Osteoblast (primary cell): ENCODE data around the gene BLOC1S6. TPM values are rescaled to one million over a fixed set of nuclear protein-coding genes. Genes with fewer than 3 reads are reported as not detected.

Source experiments
- DNase-seq: peaks from one replicate; pipeline ENCODE4 v3.0.0; 2011; ENCODE audit warnings: low spot score, mixed read lengths; ENCODE audit not compliant: insufficient read length; ENCODE audit errors: missing footprints
- H2AFZ ChIP-seq: 2 replicates; pipeline ENCODE4 v1.6.0; 2011; ENCODE audit warnings: mild to moderate bottlenecking, low read length
- H3K27ac ChIP-seq: 2 replicates; pipeline ENCODE4 v1.5.1; 2011; ENCODE audit warnings: mild to moderate bottlenecking, low read depth, low read length, moderate library complexity
- H3K27me3 ChIP-seq: 2 replicates; pipeline ENCODE4 v1.6.0; 2012; ENCODE audit warnings: mild to moderate bottlenecking, control low read depth, inconsistent platforms, low read length, moderate library complexity; ENCODE audit not compliant: insufficient read depth
- H3K36me3 ChIP-seq: 2 replicates; pipeline ENCODE4 v1.5.1; 2011; ENCODE audit warnings: mild to moderate bottlenecking, low read length, control low read depth, moderate library complexity; ENCODE audit not compliant: insufficient read depth
- H3K4me1 ChIP-seq: 2 replicates; pipeline ENCODE4 v1.5.1; 2011; ENCODE audit warnings: mild to moderate bottlenecking, low read length, control low read depth, moderate library complexity; ENCODE audit not compliant: insufficient read depth
- H3K4me2 ChIP-seq: 2 replicates; pipeline ENCODE4 v1.6.0; 2011; ENCODE audit warnings: mild to moderate bottlenecking, low read length; ENCODE audit not compliant: insufficient read depth
- H3K4me3 ChIP-seq: fragments of 200-600 bp; sonication (generic); 3 replicates; pipeline ENCODE4 v1.5.1; 2012; ENCODE audit warnings: mild to moderate bottlenecking, low read length, inconsistent platforms; ENCODE audit not compliant: insufficient read depth
- H3K79me2 ChIP-seq: 2 replicates; pipeline ENCODE4 v1.6.0; 2012; ENCODE audit warnings: mild to moderate bottlenecking, low read length, control low read depth, inconsistent platforms; ENCODE audit not compliant: insufficient read depth
- H3K9me3 ChIP-seq: 2 replicates; pipeline ENCODE4 v1.5.1; 2011; ENCODE audit warnings: low read depth, low read length, control low read depth
- H4K20me1 ChIP-seq: 2 replicates; pipeline ENCODE4 v1.6.0; 2012; ENCODE audit warnings: mild to moderate bottlenecking, low read length, control low read depth; ENCODE audit not compliant: insufficient read depth
- total RNA-seq: library from RNA; depleted of rRNA; stranded (reverse); fragments of >200 nt; gene quantifications from 2 replicates; pipeline ENCODE4 v1.2.3, GENCODE V29; 2012
- TF ChIP-seq, protein P1 (sequence below): IDR thresholded peaks from 2 replicates; pipeline ENCODE4 v1.5.1; 2011; ENCODE audit warnings: mild to moderate bottlenecking, low read depth, low read length, moderate library complexity; ENCODE audit errors: extremely low read depth

The BLOC1S6 gene
- total RNA-seq, 1 donor = 103 TPM

DNA sequence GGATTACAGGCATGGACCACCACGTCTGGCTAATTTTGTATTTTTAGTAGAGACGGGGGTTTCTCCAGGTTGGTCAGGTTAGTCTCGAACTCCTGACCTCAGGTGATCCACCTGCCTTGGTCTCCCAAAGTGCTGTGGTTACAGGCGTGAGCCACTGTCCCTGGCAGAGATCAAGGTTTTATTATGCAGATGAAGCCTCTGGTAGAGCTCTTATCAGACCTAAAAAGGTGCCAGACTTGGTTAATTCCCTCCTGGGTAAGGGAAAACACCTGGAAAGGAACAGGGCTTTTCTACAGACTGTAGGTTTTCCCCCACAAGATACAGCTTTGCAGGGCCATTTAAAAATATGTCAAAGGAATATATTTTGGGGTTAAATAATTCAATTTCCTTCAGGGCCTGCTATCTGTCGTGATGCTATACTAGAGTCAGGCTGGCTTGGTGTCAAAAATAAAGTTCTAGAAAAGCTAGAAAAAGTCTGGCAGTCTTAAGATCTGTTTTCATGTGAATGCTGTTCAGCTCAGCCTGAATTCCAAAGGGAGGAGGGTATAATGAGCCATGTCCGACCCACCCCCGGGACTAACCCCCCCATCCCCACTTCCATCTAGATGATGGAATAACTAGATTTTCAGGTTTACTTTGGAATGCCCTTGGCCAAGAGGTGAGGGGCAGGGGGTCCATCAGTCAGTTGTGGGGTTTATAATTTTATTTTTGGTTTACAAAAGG, 1.9 kb upstream of the BLOC1S6 start:
- Histone ChIP-seq H3K4me1 (peaks cover 28% of the 10 kb centered on the region), H3K4me2 (no peak overlapping the region), H3K4me3 (no peak overlapping the region), H3K27me3 (no peaks in the 10 kb centered on the region), H3K79me2 (peaks cover 26% of the 10 kb centered on the region), H3K36me3 (no peaks in the 10 kb centered on the region), H4K20me1 (peaks cover 3% of the 10 kb centered on the region), H3K9me3 (no peaks in the 10 kb centered on the region), H2AFZ (no peak overlapping the region), H3K27ac (no peak overlapping the region)
- TF ChIP-seq, protein P1, sequence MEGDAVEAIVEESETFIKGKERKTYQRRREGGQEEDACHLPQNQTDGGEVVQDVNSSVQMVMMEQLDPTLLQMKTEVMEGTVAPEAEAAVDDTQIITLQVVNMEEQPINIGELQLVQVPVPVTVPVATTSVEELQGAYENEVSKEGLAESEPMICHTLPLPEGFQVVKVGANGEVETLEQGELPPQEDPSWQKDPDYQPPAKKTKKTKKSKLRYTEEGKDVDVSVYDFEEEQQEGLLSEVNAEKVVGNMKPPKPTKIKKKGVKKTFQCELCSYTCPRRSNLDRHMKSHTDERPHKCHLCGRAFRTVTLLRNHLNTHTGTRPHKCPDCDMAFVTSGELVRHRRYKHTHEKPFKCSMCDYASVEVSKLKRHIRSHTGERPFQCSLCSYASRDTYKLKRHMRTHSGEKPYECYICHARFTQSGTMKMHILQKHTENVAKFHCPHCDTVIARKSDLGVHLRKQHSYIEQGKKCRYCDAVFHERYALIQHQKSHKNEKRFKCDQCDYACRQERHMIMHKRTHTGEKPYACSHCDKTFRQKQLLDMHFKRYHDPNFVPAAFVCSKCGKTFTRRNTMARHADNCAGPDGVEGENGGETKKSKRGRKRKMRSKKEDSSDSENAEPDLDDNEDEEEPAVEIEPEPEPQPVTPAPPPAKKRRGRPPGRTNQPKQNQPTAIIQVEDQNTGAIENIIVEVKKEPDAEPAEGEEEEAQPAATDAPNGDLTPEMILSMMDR = no peak
- DNase-seq = no peak

DNA sequence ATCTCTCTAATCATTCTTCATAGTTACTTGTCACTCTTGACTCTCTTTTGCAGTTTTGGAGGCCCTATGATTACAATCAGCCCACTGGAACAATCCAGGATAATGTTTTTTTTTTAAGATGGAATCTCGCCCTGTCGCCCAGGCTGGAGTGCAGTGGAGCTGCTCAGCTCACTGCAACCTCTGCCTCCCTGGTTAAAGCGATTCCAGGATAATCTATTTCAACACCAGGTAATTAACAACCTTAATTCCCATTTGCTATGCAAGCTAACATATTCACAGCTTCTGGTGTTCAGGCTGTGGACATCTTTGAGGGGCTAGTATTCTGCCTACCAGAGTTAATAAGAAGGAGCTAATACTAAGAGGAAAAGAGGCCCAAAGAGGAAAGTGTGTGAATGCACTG, 1.1 kb upstream of the BLOC1S6 start:
- Histone ChIP-seq H4K20me1 (peaks cover 3% of the 10 kb centered on the region), H3K79me2 (peaks cover 35% of the 10 kb centered on the region), H3K4me1 (peaks cover 28% of the 10 kb centered on the region), H3K9me3 (no peaks in the 10 kb centered on the region), H3K4me2 (peak overlapping the region; percentile 96), H3K4me3 (peak overlapping the region; percentile 97), H2AFZ (no peak overlapping the region), H3K27me3 (no peaks in the 10 kb centered on the region), H3K36me3 (no peaks in the 10 kb centered on the region), H3K27ac (peak overlapping the region; percentile 98)
- no peak for DNase-seq
- TF ChIP-seq, protein P1 = no peak

DNA sequence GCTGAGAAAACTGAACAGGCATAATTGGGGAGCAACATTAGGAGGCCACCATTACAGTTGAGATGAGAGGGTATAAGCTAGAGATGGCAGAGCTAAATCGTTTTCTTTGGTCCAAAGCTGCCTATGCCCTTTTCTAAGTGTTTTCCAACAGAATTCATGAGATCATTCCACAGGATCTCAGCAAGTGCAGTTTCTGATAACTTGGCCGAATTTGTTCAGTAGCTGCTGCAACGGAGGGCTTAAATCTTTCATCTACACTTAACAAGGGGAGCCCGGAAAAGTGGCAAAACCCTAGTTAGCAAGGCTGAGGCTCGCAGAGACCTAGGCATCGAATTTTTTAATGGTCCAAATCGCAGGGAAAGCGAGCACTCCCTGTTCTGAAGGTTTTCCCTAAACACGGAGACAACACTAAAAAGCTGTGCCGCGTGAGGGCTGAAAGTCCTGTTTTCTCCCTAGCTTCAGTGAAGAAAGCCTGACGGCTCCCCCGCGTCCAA, 531 bp upstream of the BLOC1S6 start:
- Histone ChIP-seq H3K27me3 (no peaks in the 10 kb centered on the region), H3K36me3 (no peaks in the 10 kb centered on the region), H2AFZ (peak overlapping the region; percentile 91), H3K4me3 (peak overlapping the region; percentile 97), H3K79me2 (peaks cover 40% of the 10 kb centered on the region), H4K20me1 (peaks cover 6% of the 10 kb centered on the region), H3K9me3 (no peaks in the 10 kb centered on the region), H3K4me1 (peaks cover 28% of the 10 kb centered on the region), H3K4me2 (peak overlapping the region; percentile 96), H3K27ac (peak overlapping the region; percentile 98)
- TF ChIP-seq, protein P1 = no peak
- DNase-seq = no peak

DNA sequence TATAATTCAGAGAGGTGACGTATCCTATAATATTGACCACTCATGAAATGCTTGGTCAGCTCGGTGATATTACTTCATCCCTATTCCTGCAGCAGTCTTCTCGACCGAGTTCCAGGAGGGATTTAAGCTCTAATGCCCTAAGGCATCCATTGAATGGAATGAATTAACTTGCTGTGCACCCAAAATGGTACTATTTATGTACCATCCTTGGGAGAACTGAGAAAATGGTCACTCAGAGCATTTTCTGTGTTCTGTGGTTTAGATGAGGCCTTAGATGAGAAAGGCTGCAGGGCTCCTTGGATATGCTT, 638 bp downstream of the BLOC1S6 start:
- no peak for DNase-seq
- Histone ChIP-seq H3K4me2 (peak overlapping the region; percentile 96), H3K9me3 (no peaks in the 10 kb centered on the region), H3K4me1 (peaks cover 28% of the 10 kb centered on the region), H3K4me3 (peak overlapping the region; percentile 97), H3K79me2 (peaks cover 52% of the 10 kb centered on the region), H3K27ac (peak overlapping the region; percentile 98), H4K20me1 (peaks cover 8% of the 10 kb centered on the region), H3K27me3 (no peaks in the 10 kb centered on the region), H3K36me3 (peaks cover 6% of the 10 kb centered on the region), H2AFZ (peak overlapping the region; percentile 91)
- TF ChIP-seq, protein P1 = no peak
